HCT116 (cell line): ENCODE results near the gene SYNPO2L. TPM values are rescaled to one million over a fixed set of nuclear protein-coding genes. Genes with fewer than 3 reads are reported as not detected.
A peak's percentile ranks its signal among the peaks of the same experiment; 100 is the strongest.
"Not testable (repeated sequence)": the region's sequence is repeated elsewhere in the genome, so short reads cannot be mapped to it uniquely, and the experiment has no call there.

ENCODE experiments used
- ATAC-seq: fragments of 200-7000 bp; cut with Tn5 transposase; 2 replicates; pipeline ENCODE4 v1.9.1; 2020; ENCODE audit warnings: mild to moderate bottlenecking, moderate library complexity
- BruUV-seq: library from RNA; stranded (reverse); fragments of 400-500 nt; replicated peaks from 2 replicates; lab custom pipeline; 2021; lab: Mats Ljungman, UMichigan
- CTCF ChIA-PET: fragments of 300-600 bp; sonication (Branson Sonifier 250); formaldehyde crosslinking; loops from one replicate; lab custom pipeline; 2021; ENCODE audit warnings: antibody characterized with exemption; lab: Charles Lee
- POLR2A ChIA-PET: fragments of 300-600, 350-600 bp; sonication (Branson Sonifier 250); formaldehyde crosslinking; loops from one replicate; lab custom pipeline; 2021; ENCODE audit warnings: antibody characterized with exemption; lab: Charles Lee
- RAD21 ChIA-PET, 2 experiments: fragments of 300-600 bp; sonication (Branson Sonifier 250); formaldehyde crosslinking; loops; one replicate each; lab custom pipeline; 2023; ENCODE audit warnings: low total read pairs in 2 of 2; ENCODE audit not compliant: uncharacterized antibody in 2 of 2, unreplicated experiment in 2 of 2, low non-redundant PET in 1 of 2; lab: Charles Lee
- DNase-seq: peaks from one replicate; pipeline ENCODE4 v3.0.0-alpha.2; 2010; ENCODE audit warnings: low read depth, low spot score
- H2AFZ ChIP-seq: fragments of 200-600 bp; shearing (Covaris generic), sonication (generic); 2 replicates; pipeline ENCODE4 v1.6.1; 2017; ENCODE audit warnings: low read depth, mixed run types, mixed read lengths, antibody characterized with exemption, low read length; ENCODE audit not compliant: poor library complexity, severe bottlenecking
- H3K27ac ChIP-seq: 2 replicates; pipeline ENCODE4 v1.5.1; 2012; ENCODE audit warnings: low read depth, low read length
- H3K27me3 ChIP-seq: fragments of 200-600 bp; sonication (generic); 2 replicates; pipeline ENCODE4 v1.6.1; 2016; ENCODE audit warnings: mixed run types, low read length, mixed read lengths; ENCODE audit not compliant: insufficient read depth
- H3K36me3 ChIP-seq, 2 experiments: fragments of 200-500 bp in 1 of 2; fragments of 200-600 bp in 1 of 2; sonication (Bioruptor generic) in 1 of 2; sonication (generic) in 1 of 2; 2 replicates each; pipeline versions ENCODE4 v1.5.1 to v1.6.1; 2014 to 2016; ENCODE audit warnings: low read length in 2 of 2, inconsistent platforms in 1 of 2, mixed read lengths in 1 of 2, mixed run types in 1 of 2; ENCODE audit not compliant: insufficient read depth in 2 of 2, control insufficient read depth in 1 of 2
- H3K4me1 ChIP-seq, 2 experiments: fragments of 200-600 bp in 1 of 2; sonication (generic) in 1 of 2; 2 replicates each; pipeline versions ENCODE4 v1.5.1 to v1.6.1; 2012 to 2017; ENCODE audit warnings: low read length in 2 of 2, inconsistent platforms in 1 of 2, mild to moderate bottlenecking in 1 of 2, mixed read lengths in 1 of 2, mixed run types in 1 of 2, moderate library complexity in 1 of 2; ENCODE audit not compliant: insufficient read depth in 2 of 2, control insufficient read depth in 1 of 2
- H3K4me2 ChIP-seq: fragments of 200-600 bp; sonication (generic); 2 replicates; pipeline ENCODE4 v1.6.1; 2017; ENCODE audit warnings: mixed run types, low read length, mixed read lengths
- H3K4me3 ChIP-seq, 2 experiments: fragments of 200-600 bp in 1 of 2; sonication (generic) in 1 of 2; replicated peaks in 1 of 2; 2 replicates each; pipeline ENCODE4 v1.5.1; 2011 to 2016; ENCODE audit warnings: low read length in 2 of 2, control low read depth in 1 of 2, low read depth in 1 of 2, mild to moderate bottlenecking in 1 of 2, mixed read lengths in 1 of 2, mixed run types in 1 of 2
- H3K79me2 ChIP-seq: fragments of 200-600 bp; sonication (generic); 2 replicates; pipeline ENCODE4 v1.6.1; 2017; ENCODE audit warnings: mild to moderate bottlenecking, mixed run types, low read length, moderate library complexity, mixed read lengths; ENCODE audit not compliant: insufficient read depth
- H3K9ac ChIP-seq: fragments of 200-600 bp; sonication (generic); 2 replicates; pipeline ENCODE4 v1.6.1; 2016; ENCODE audit warnings: low read length, mixed read lengths
- H3K9me2 ChIP-seq: fragments of 200-600 bp; sonication (generic), shearing (Covaris generic); 2 replicates; pipeline ENCODE4 v1.6.1; 2017; ENCODE audit warnings: mixed run types, mild to moderate bottlenecking, moderate library complexity; ENCODE audit not compliant: insufficient read depth
- H3K9me3 ChIP-seq, 2 experiments: fragments of 200-500 bp in 1 of 2; fragments of 200-600 bp in 1 of 2; sonication (Bioruptor generic) in 1 of 2; sonication (generic) in 1 of 2; 2 replicates each; pipeline ENCODE4 v1.6.1; 2014 to 2017; ENCODE audit warnings: low read length in 2 of 2, mixed read lengths in 2 of 2, inconsistent platforms in 1 of 2, low read depth in 1 of 2, mild to moderate bottlenecking in 1 of 2, mixed run types in 1 of 2, moderate library complexity in 1 of 2; ENCODE audit not compliant: control insufficient read depth in 1 of 2, insufficient read depth in 1 of 2
- H4K20me1 ChIP-seq: fragments of 200-600 bp; sonication (generic), shearing (Covaris generic); 2 replicates; pipeline ENCODE4 v1.6.1; 2017; ENCODE audit warnings: mixed run types, mild to moderate bottlenecking, moderate library complexity; ENCODE audit not compliant: insufficient read depth
- intact Hi-C: fragments of 100-400 bp; cut with micrococcal nuclease; formaldehyde crosslinking; loops from 2 replicates; pipeline ENCODE4 v1.10.0; 2022
- total RNA-seq: library from RNA; stranded (reverse); gene quantifications from one replicate; pipeline ENCODE4 v1.2.1, GENCODE V29; 2021; ENCODE audit not compliant: unreplicated experiment

Gene SYNPO2L
- total RNA-seq, 1 experiment from 2014 or later, result 0.10 TPM

- H3K4me2 ChIP-seq, H2AFZ ChIP-seq, H3K27ac ChIP-seq, H3K4me3 ChIP-seq, H3K79me2 ChIP-seq, intact Hi-C loops, CTCF ChIA-PET, H3K9me3 ChIP-seq, POLR2A ChIA-PET, DNase-seq, RAD21 ChIA-PET, H4K20me1 ChIP-seq, H3K9ac ChIP-seq, BruUV-seq, H3K36me3 ChIP-seq, ATAC-seq, H3K27me3 ChIP-seq, H3K9me2 ChIP-seq: not testable (repeated sequence)
- H3K4me1 ChIP-seq, result peaks cover 3 to 22% of the 10 kb centered on the region in 2 experiments; a peak in 3 of 4 replicates
These were observed 10.5 kb upstream of the SYNPO2L start for GRCh38 chr10:73666153-73666809.

GRCh38 chr10:73665581-73665980 lies 9.8 kb upstream of the SYNPO2L start:
- H3K79me2 ChIP-seq, H3K9me2 ChIP-seq, ATAC-seq, H3K27me3 ChIP-seq, BruUV-seq, CTCF ChIA-PET, H3K9me3 ChIP-seq, H3K4me3 ChIP-seq, H3K4me2 ChIP-seq, RAD21 ChIA-PET, H2AFZ ChIP-seq, POLR2A ChIA-PET, DNase-seq, H3K9ac ChIP-seq, intact Hi-C loops, H3K27ac ChIP-seq, H3K36me3 ChIP-seq, H4K20me1 ChIP-seq: not testable (repeated sequence)
- H3K4me1 ChIP-seq, result peaks cover 10 to 29% of the 10 kb centered on the region in 2 experiments

- POLR2A ChIA-PET, CTCF ChIA-PET: not testable (repeated sequence)
These were observed 8.6 kb upstream of the SYNPO2L start for GRCh38 chr10:73664156-73665040.

GRCh38 chr10:73663621-73664020 lies 7.8 kb upstream of the SYNPO2L start:
- H3K9me2 ChIP-seq, POLR2A ChIA-PET, H3K27ac ChIP-seq, H3K9me3 ChIP-seq, H3K27me3 ChIP-seq, H4K20me1 ChIP-seq, H3K4me3 ChIP-seq, intact Hi-C loops, RAD21 ChIA-PET, H3K36me3 ChIP-seq, H3K79me2 ChIP-seq, H2AFZ ChIP-seq, H3K9ac ChIP-seq, DNase-seq, ATAC-seq, BruUV-seq, CTCF ChIA-PET: not testable (repeated sequence)
- peaks cover 10 to 30% of the 10 kb centered on the region in 2 experiments for H3K4me1 ChIP-seq
- H3K4me2 ChIP-seq, result peak overlapping the region; percentile 45

More at GRCh38 chr10:73664156-73665040, 8.6 kb upstream of the SYNPO2L start:
- H3K4me3 ChIP-seq, H2AFZ ChIP-seq, H3K27me3 ChIP-seq, H3K36me3 ChIP-seq, H3K79me2 ChIP-seq, H3K27ac ChIP-seq, H3K9me3 ChIP-seq, RAD21 ChIA-PET, ATAC-seq, intact Hi-C loops, H4K20me1 ChIP-seq, DNase-seq, H3K4me2 ChIP-seq, BruUV-seq, H3K9ac ChIP-seq, H3K9me2 ChIP-seq: not testable (repeated sequence)
- peaks cover 10 to 30% of the 10 kb centered on the region in 2 experiments for H3K4me1 ChIP-seq
